GM12878 (cell line): ENCODE measurements around the gene ISM1.

Experiments
- CHD4 ChIP-seq: fragments of 200-600 bp; sonication (generic); IDR thresholded peaks from 2 replicates; pipeline ENCODE4 v1.6.1; 2016; ENCODE audit warnings: mild to moderate bottlenecking
- CREB1 ChIP-seq: IDR thresholded peaks from 2 replicates; pipeline ENCODE4 v1.6.1; 2012; ENCODE audit warnings: low read depth, mild to moderate bottlenecking, inconsistent platforms
- CREM ChIP-seq: IDR thresholded peaks from 2 replicates; pipeline ENCODE4 v1.6.1; 2014; ENCODE audit warnings: antibody characterized with exemption, low read depth
- CTCF ChIP-seq, 3 experiments: IDR thresholded peaks in 2 of 3; conservative IDR thresholded peaks in 1 of 3; 2 replicates each; pipeline ENCODE4 v1.5.1; 2011; ENCODE audit warnings: low read depth in 3 of 3, low read length in 3 of 3, mild to moderate bottlenecking in 3 of 3, control low read depth in 2 of 3, moderate library complexity in 2 of 3, inconsistent platforms in 1 of 3, mixed read lengths in 1 of 3; ENCODE audit not compliant: control insufficient read depth in 2 of 3, insufficient read depth in 1 of 3; ENCODE audit errors: extremely low read depth in 1 of 3
- EZH2 ChIP-seq: IDR thresholded peaks from 2 replicates; pipeline ENCODE4 v1.6.1; 2012; ENCODE audit warnings: low read depth, mild to moderate bottlenecking, control low read depth, inconsistent platforms, low read length, borderline replicate concordance; ENCODE audit not compliant: control insufficient read depth
- KAT2A ChIP-seq: conservative IDR thresholded peaks from 2 replicates; pipeline ENCODE4 v1.6.1; 2011; ENCODE audit warnings: low read depth, low read length; ENCODE audit not compliant: control insufficient read depth
- NFYA ChIP-seq: IDR thresholded peaks from 2 replicates; pipeline ENCODE4 v1.6.1; 2011; ENCODE audit warnings: low read depth, mild to moderate bottlenecking, low read length, improper control_type of control experiment, borderline replicate concordance
- NRF1 ChIP-seq: conservative IDR thresholded peaks from 2 replicates; pipeline ENCODE4 v1.6.1; 2011; ENCODE audit warnings: mild to moderate bottlenecking, low read depth, low read length, improper control_type of control experiment
- PAX8 ChIP-seq: fragments of 450-650 bp; IDR thresholded peaks from 2 replicates; pipeline ENCODE4 v1.6.1; 2017; ENCODE audit warnings: mild to moderate bottlenecking, moderate library complexity
- RFX5 ChIP-seq: IDR thresholded peaks from 2 replicates; pipeline ENCODE4 v1.6.1; 2011; ENCODE audit warnings: low read depth, low read length, improper control_type of control experiment
- TF ChIP-seq, protein P1 (sequence below): IDR thresholded peaks from 2 replicates; pipeline ENCODE4 v1.6.1; 2012; ENCODE audit warnings: low read depth, low read length, improper control_type of control experiment

GRCh38 chr20:13305284-13305683 is 84.2 kb downstream of the ISM1 start:
- TF ChIP-seq EZH2 (no peak), RFX5 (no peak), CREB1 (no peak), CREM (no peak), NRF1 (no peak), PAX8 (no peak), CTCF (IDR thresholded peaks at IDR 0.05 in 2 of 3, conservative IDR thresholded peaks at IDR 0.05 in 1 of 3; ENCODE audit: control insufficient read depth in 2 of 3, extremely low read depth in 1 of 3, insufficient read depth in 1 of 3, low read depth in 3 of 3, low read length in 3 of 3) (no peak), CHD4 (no peak), NFYA (no peak), KAT2A (no peak)
- TF ChIP-seq, protein P1, sequence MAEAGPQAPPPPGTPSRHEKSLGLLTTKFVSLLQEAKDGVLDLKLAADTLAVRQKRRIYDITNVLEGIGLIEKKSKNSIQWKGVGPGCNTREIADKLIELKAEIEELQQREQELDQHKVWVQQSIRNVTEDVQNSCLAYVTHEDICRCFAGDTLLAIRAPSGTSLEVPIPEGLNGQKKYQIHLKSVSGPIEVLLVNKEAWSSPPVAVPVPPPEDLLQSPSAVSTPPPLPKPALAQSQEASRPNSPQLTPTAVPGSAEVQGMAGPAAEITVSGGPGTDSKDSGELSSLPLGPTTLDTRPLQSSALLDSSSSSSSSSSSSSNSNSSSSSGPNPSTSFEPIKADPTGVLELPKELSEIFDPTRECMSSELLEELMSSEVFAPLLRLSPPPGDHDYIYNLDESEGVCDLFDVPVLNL, result no peak
